Tibial nerve (tissue), 4 donors: ENCODE data around the gene MCU. TPM values are rescaled to one million over a fixed set of nuclear protein-coding genes. Genes with fewer than 3 reads are reported as not detected.

Experiments used
- DNase-seq, 2 donors: peaks; one replicate each; pipeline ENCODE4 v3.0.0-alpha.2; 2019; ENCODE audit warnings: low spot score in 2 of 2
- H3K27ac ChIP-seq, 4 donors: fragments of 200-600 bp; sonication (generic) in 3 of 4; one replicate each; pipeline ENCODE4 v1.5.1; 2017 to 2019; ENCODE audit warnings: mild to moderate bottlenecking in 1 of 4
- H3K27me3 ChIP-seq, 2 donors: fragments of 200-600 bp; sonication (generic) in 1 of 2; one replicate each; pipeline versions ENCODE4 v1.5.1 to v1.6.0; 2017 to 2019
- H3K36me3 ChIP-seq, 3 donors: fragments of 200-600 bp; sonication (generic); one replicate each; pipeline ENCODE4 v1.5.1; 2018 to 2019
- H3K4me1 ChIP-seq, 4 donors: fragments of 200-600 bp; sonication (generic) in 3 of 4; one replicate each; pipeline ENCODE4 v1.5.1; 2017 to 2019
- H3K4me3 ChIP-seq, 4 donors: fragments of 200-600 bp; sonication (generic) in 3 of 4; one replicate each; pipeline ENCODE4 v1.5.1; 2017 to 2019; ENCODE audit warnings: mild to moderate bottlenecking in 1 of 4, moderate library complexity in 1 of 4
- H3K9me3 ChIP-seq, 4 donors: fragments of 200-600 bp; sonication (generic) in 3 of 4; one replicate each; pipeline ENCODE4 v1.5.1; 2017 to 2019
- EP300 ChIP-seq, 2 donors: sonication (generic); formaldehyde crosslinking; IDR thresholded peaks; one replicate each; pipeline ENCODE4 v1.6.1; 2017; ENCODE audit warnings: antibody characterized with exemption in 2 of 2, mild to moderate bottlenecking in 1 of 2
- POLR2A ChIP-seq, 2 donors: fragments of 450-650 bp; IDR thresholded peaks; one replicate each; pipeline ENCODE4 v1.6.1; 2017; ENCODE audit warnings: antibody characterized with exemption in 2 of 2, mild to moderate bottlenecking in 2 of 2, moderate library complexity in 2 of 2
- WGBS, 2 donors: methylation state at CpG; one replicate each; pipeline ENCODE4 v1.1.5; 2018; 5-methylcytosine and 5-hydroxymethylcytosine counted together
- total RNA-seq, 4 donors: library from RNA; depleted of rRNA; stranded (reverse); fragments of >200 nt; gene quantifications; one replicate each; pipeline ENCODE4 v1.1.0, GENCODE V29; 2016
- TF ChIP-seq, protein P1 (sequence below), 5 experiments: fragments of 200-600 bp in 3 of 5; fragments of 450-650 bp in 2 of 5; sonication (generic) in 3 of 5; IDR thresholded peaks; one replicate each; pipeline ENCODE4 v1.5.1; 2016 to 2019; ENCODE audit warnings: antibody characterized with exemption in 5 of 5, mild to moderate bottlenecking in 3 of 5, moderate library complexity in 2 of 5

MCU gene
- total RNA-seq, 4 donors from 2014 or later: 6.7 to 16.4 (median 14.2) TPM

GRCh38 chr10:72660220-72660619 is 31.7 kb upstream of the MCU start:
- DNase-seq: no peak
- Histone ChIP-seq H3K27ac (no peak overlapping the region), H3K9me3 (no peaks in the 10 kb centered on the region), H3K36me3 (no peaks in the 10 kb centered on the region), H3K27me3 (no peaks in the 10 kb centered on the region), H3K4me3 (no peak overlapping the region), H3K4me1 (no peaks in the 10 kb centered on the region)
- TF ChIP-seq, protein P1, sequence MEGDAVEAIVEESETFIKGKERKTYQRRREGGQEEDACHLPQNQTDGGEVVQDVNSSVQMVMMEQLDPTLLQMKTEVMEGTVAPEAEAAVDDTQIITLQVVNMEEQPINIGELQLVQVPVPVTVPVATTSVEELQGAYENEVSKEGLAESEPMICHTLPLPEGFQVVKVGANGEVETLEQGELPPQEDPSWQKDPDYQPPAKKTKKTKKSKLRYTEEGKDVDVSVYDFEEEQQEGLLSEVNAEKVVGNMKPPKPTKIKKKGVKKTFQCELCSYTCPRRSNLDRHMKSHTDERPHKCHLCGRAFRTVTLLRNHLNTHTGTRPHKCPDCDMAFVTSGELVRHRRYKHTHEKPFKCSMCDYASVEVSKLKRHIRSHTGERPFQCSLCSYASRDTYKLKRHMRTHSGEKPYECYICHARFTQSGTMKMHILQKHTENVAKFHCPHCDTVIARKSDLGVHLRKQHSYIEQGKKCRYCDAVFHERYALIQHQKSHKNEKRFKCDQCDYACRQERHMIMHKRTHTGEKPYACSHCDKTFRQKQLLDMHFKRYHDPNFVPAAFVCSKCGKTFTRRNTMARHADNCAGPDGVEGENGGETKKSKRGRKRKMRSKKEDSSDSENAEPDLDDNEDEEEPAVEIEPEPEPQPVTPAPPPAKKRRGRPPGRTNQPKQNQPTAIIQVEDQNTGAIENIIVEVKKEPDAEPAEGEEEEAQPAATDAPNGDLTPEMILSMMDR (IDR thresholded peaks at IDR 0.05): no peak
- TF ChIP-seq EP300 (IDR thresholded peaks at IDR 0.05) (no peak), POLR2A (IDR thresholded peaks at IDR 0.05) (no peak)

DNA sequence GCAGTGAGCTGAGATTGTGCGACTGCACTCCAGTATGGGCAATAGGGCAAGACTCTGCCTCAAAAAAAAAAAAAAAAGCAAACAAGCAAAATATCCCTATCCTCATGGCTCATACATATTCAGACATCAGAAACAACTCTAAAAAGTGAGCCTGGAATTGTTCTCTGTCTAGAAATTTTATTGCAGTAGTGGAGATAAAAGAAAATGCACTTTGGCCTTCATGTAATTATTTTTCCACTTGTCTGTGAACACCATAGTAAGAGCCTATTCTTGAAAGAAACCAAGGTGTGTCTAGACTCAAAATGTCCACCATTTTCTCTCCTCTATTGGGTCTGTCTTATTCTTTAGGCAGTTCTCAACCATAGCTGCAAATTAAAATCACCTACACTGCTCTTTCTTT is 30.5 kb upstream of the MCU start:
- no peaks in the 10 kb centered on the region for H3K9me3 ChIP-seq
- no peaks in the 10 kb centered on the region for H3K27me3 ChIP-seq
- no peak overlapping the region for H3K4me3 ChIP-seq
- H3K27ac ChIP-seq: no peak overlapping the region
- DNase-seq: no peak
- H3K4me1 ChIP-seq: no peaks in the 10 kb centered on the region
- 94 to 100% methylated on average over 1 of the region's 1 CpG for WGBS, 2 donors
- no peak for TF ChIP-seq EP300 (IDR thresholded peaks at IDR 0.05)
- no peak for TF ChIP-seq POLR2A (IDR thresholded peaks at IDR 0.05)
- TF ChIP-seq, protein P1 (IDR thresholded peaks at IDR 0.05): no peak
- H3K36me3 ChIP-seq: no peaks in the 10 kb centered on the region

GRCh38 chr10:72663971-72664370 is 28.0 kb upstream of the MCU start:
- Histone ChIP-seq H3K9me3 (no peaks in the 10 kb centered on the region), H3K27ac (no peak overlapping the region), H3K4me1 (no peaks in the 10 kb centered on the region), H3K4me3 (no peak overlapping the region), H3K36me3 (no peaks in the 10 kb centered on the region), H3K27me3 (no peaks in the 10 kb centered on the region)
- DNase-seq: no peak
- TF ChIP-seq, protein P1 (IDR thresholded peaks at IDR 0.05): no peak
- no peak for TF ChIP-seq EP300 (IDR thresholded peaks at IDR 0.05)
- no peak for TF ChIP-seq POLR2A (IDR thresholded peaks at IDR 0.05)

DNA sequence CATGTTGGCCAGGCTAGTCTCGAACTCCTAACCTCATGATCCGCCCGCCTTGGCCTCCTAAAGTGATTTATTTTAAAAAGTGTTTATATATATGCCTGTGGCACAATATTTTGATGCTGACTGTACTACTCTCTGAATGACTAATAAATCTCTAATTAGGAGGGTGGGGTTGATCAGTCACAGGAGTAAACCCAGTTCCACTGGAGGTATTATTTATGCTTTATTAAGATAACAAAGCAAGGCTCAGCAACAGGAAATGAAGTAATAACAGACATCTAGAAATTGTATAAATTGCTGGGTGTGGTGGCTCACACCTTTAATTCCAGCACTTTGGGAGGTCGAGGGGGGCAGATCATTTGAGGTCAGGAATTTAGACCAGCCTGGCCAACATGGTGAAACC is 26.0 kb upstream of the MCU start:
- no peak for DNase-seq
- no peak overlapping the region for H3K4me3 ChIP-seq
- H3K36me3 ChIP-seq: no peaks in the 10 kb centered on the region
- H3K27ac ChIP-seq: no peak overlapping the region
- H3K9me3 ChIP-seq: no peaks in the 10 kb centered on the region
- no peaks in the 10 kb centered on the region for H3K27me3 ChIP-seq
- no peak for TF ChIP-seq POLR2A (IDR thresholded peaks at IDR 0.05)
- no peak for TF ChIP-seq EP300 (IDR thresholded peaks at IDR 0.05)
- TF ChIP-seq, protein P1 (IDR thresholded peaks at IDR 0.05): no peak
- no peaks in the 10 kb centered on the region for H3K4me1 ChIP-seq
- WGBS, 2 donors: 92% methylated on average over 4 of the region's 4 CpGs

GRCh38 chr10:72667207-72667864 is 24.6 kb upstream of the MCU start:
- Histone ChIP-seq H3K36me3 (no peaks in the 10 kb centered on the region), H3K4me1 (no peaks in the 10 kb centered on the region), H3K9me3 (no peaks in the 10 kb centered on the region), H3K4me3 (no peak overlapping the region), H3K27me3 (no peaks in the 10 kb centered on the region), H3K27ac (no peak overlapping the region)
- TF ChIP-seq, protein P1 (IDR thresholded peaks at IDR 0.05): no peak
- no peak for TF ChIP-seq POLR2A (IDR thresholded peaks at IDR 0.05)
- no peak for TF ChIP-seq EP300 (IDR thresholded peaks at IDR 0.05)
- 90 to 93% methylated on average over 3 of the region's 3 CpGs for WGBS, 2 donors
- no peak for DNase-seq
